Panc1 (cell line): ENCODE results near the gene GIT1. TPM values are rescaled to one million over a fixed set of nuclear protein-coding genes. Genes with fewer than 3 reads are reported as not detected.
"Not testable (repeated sequence)": the region's sequence is repeated elsewhere in the genome, so short reads cannot be mapped to it uniquely, and the experiment has no call there.

Source experiments
- ATAC-seq: fragments of 200-7000 bp; cut with Tn5 transposase; 2 replicates; pipeline ENCODE4 v1.9.1; 2020; ENCODE audit warnings: mild to moderate bottlenecking, moderate library complexity
- BruUV-seq: library from RNA; stranded (reverse); fragments of 400-500 nt; replicated peaks from 2 replicates; lab custom pipeline; 2021; lab: Mats Ljungman, UMichigan
- CTCF ChIA-PET: fragments of 300-600 bp; sonication (Branson Sonifier 250); formaldehyde crosslinking; loops from one replicate; lab custom pipeline; 2022; ENCODE audit warnings: antibody characterized with exemption; lab: Charles Lee
- POLR2A ChIA-PET: fragments of 300-600 bp; sonication (Branson Sonifier 250); formaldehyde crosslinking; loops from one replicate; lab custom pipeline; 2022; ENCODE audit warnings: antibody characterized with exemption; lab: Charles Lee
- DNase-seq: peaks from one replicate; pipeline ENCODE4 v3.0.0-alpha.2; 2010; ENCODE audit warnings: low read depth, low spot score
- H3K27ac ChIP-seq: 2 replicates; pipeline ENCODE4 v1.5.1; 2011; ENCODE audit warnings: mild to moderate bottlenecking, low read length, inconsistent platforms
- H3K27me3 ChIP-seq: fragments of 200-500 bp; sonication (Bioruptor generic); 2 replicates; pipeline ENCODE4 v1.6.0; 2014; ENCODE audit warnings: low read length, inconsistent platforms; ENCODE audit not compliant: control insufficient read depth, insufficient read depth
- H3K36me3 ChIP-seq: fragments of 200-500 bp; sonication (Bioruptor generic); 2 replicates; pipeline ENCODE4 v1.5.1; 2014; ENCODE audit warnings: inconsistent platforms, mild to moderate bottlenecking, low read length, moderate library complexity; ENCODE audit not compliant: control insufficient read depth, insufficient read depth
- H3K4me1 ChIP-seq: 2 replicates; pipeline ENCODE4 v1.5.1; 2011; ENCODE audit warnings: inconsistent platforms, mild to moderate bottlenecking, low read length, moderate library complexity; ENCODE audit not compliant: control insufficient read depth, insufficient read depth
- H3K4me3 ChIP-seq, 2 experiments: 2 replicates each; pipeline ENCODE4 v1.5.1; 2011 to 2012; ENCODE audit warnings: low read depth in 2 of 2, low read length in 2 of 2, mild to moderate bottlenecking in 2 of 2, inconsistent platforms in 1 of 2, moderate library complexity in 1 of 2
- H3K9me3 ChIP-seq: fragments of 200-500 bp; sonication (Bioruptor generic); 2 replicates; pipeline ENCODE4 v1.5.1; 2014; ENCODE audit warnings: low read depth, mild to moderate bottlenecking, inconsistent platforms, low read length, moderate library complexity; ENCODE audit not compliant: control insufficient read depth, insufficient read depth
- CTCF ChIP-seq: fragments of 450-650 bp; IDR thresholded peaks from 2 replicates; pipeline ENCODE4 v1.5.1; 2017; ENCODE audit warnings: mild to moderate bottlenecking
- POLR2AphosphoS5 ChIP-seq: IDR thresholded peaks from 2 replicates; pipeline ENCODE4 v1.6.1; 2012; ENCODE audit warnings: mild to moderate bottlenecking, low read depth, low read length, moderate library complexity
- REST ChIP-seq, 2 experiments: IDR thresholded peaks; 2 replicates each; pipeline ENCODE4 v1.6.1; 2011 to 2012; ENCODE audit warnings: low read depth in 2 of 2, control low read depth in 1 of 2, low read length in 1 of 2, mild to moderate bottlenecking in 1 of 2, moderate library complexity in 1 of 2; ENCODE audit not compliant: insufficient read depth in 1 of 2
- SIN3A ChIP-seq: IDR thresholded peaks from 2 replicates; pipeline ENCODE4 v1.6.1; 2012; ENCODE audit warnings: low read depth, mild to moderate bottlenecking, low read length, moderate library complexity, borderline replicate concordance; ENCODE audit not compliant: insufficient read depth
- TCF7L2 ChIP-seq: IDR thresholded peaks from 2 replicates; pipeline ENCODE4 v1.6.1; 2011; ENCODE audit warnings: mild to moderate bottlenecking, low read depth, low read length, inconsistent platforms
- in situ Hi-C: cut with HindIII; loops from 2 replicates; pipeline ENCODE4 v1.10.0; 2016; ENCODE audit warnings: low sequenced_read_pairs, low pct_unique_long_range_greater_than_20kb
- intact Hi-C: fragments of 100-400 bp; cut with micrococcal nuclease; formaldehyde crosslinking; loops from one replicate; pipeline ENCODE4 v1.10.0; 2022; ENCODE audit not compliant: unreplicated experiment
- total RNA-seq: library from RNA; stranded (reverse); gene quantifications from one replicate; pipeline ENCODE4 v1.2.1, GENCODE V29; 2021; ENCODE audit not compliant: unreplicated experiment

Gene GIT1
- total RNA-seq, 1 experiment from 2014 or later = 94.6 TPM

- BruUV-seq = TSS peak; percentile 55
- Histone ChIP-seq H3K27me3 (no peaks in the 10 kb centered on the region), H3K4me1 (peaks cover 7% of the 10 kb centered on the region), H3K36me3 (no peaks in the 10 kb centered on the region), H3K9me3 (no peaks in the 10 kb centered on the region), H3K27ac (no peak overlapping the region), H3K4me3 (no peak overlapping the region)
- in situ Hi-C loops = no loop called here
- ATAC-seq = no peak
- ChIA-PET POLR2A (interaction anchor here (0.6 kb wide), 1 partner anchor 8 kb away, joined by 3 read pairs; no protein-coding TSS in a partner anchor), CTCF (no interaction called here)
- no peak for TF ChIP-seq REST (IDR thresholded peaks at IDR 0.05; ENCODE audit: insufficient read depth in 1 of 2, low read depth in 2 of 2, low read length in 1 of 2)
- intact Hi-C loops = no loop called here
- no peak for DNase-seq
Measured at GRCh38 chr17:29561554-29562517, 27.6 kb downstream of the GIT1 start.

GRCh38 chr17:29560316-29560715 is 29.1 kb downstream of the GIT1 start:
- H3K27me3 ChIP-seq = no peaks in the 10 kb centered on the region
- no peaks in the 10 kb centered on the region for H3K36me3 ChIP-seq
- TF ChIP-seq SIN3A (no peak), TCF7L2 (no peak), POLR2AphosphoS5 (no peak), CTCF (no peak)
- intact Hi-C loops = no loop called here
- ATAC-seq (no peak), DNase-seq (no peak)
- peaks cover 1% of the 10 kb centered on the region; the same call in 1 of the 2 replicates for H3K4me1 ChIP-seq
- BruUV-seq = no TSS peak
- CTCF ChIA-PET = interaction anchor here (0.5 kb wide), 1 partner anchor 1105 kb away, joined by 5 read pairs; no protein-coding TSS in a partner anchor
- in situ Hi-C loops = no loop called here
- POLR2A ChIA-PET = no interaction called here
- no peaks in the 10 kb centered on the region for H3K9me3 ChIP-seq
- H3K4me3 ChIP-seq = no peak overlapping the region
- H3K27ac ChIP-seq = no peak overlapping the region

DNA sequence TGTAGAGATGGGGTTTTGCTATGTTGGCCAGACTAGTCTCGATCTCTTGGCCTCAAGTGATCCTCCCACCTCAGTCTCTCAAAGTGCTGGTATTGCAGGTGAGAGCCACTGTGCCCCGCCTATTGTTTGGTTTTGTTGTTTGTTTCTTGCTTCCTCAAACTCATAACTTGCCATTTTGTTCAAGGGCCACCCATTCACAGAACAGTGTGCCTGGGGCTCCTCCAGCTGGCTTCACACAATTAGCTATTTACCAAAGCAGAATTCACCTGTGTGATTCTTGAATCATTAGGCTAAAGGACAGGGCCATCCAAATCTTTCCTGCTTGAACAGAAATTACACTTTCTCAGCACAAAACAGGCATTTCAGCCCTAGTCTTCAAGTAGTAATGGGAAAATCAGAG is 29.8 kb downstream of the GIT1 start:
- Histone ChIP-seq H3K36me3 (no peaks in the 10 kb centered on the region), H3K4me1 (no peaks in the 10 kb centered on the region), H3K27me3 (no peaks in the 10 kb centered on the region), H3K4me3 (no peak overlapping the region), H3K27ac (no peak overlapping the region), H3K9me3 (no peaks in the 10 kb centered on the region)
- intact Hi-C loops = no loop called here
- no peak for DNase-seq
- ChIA-PET CTCF (no interaction called here), POLR2A (no interaction called here)
- no TSS peak for BruUV-seq
- in situ Hi-C loops = no loop called here
- no peak for TF ChIP-seq CTCF
- no peak for ATAC-seq

- H3K27ac ChIP-seq, H3K36me3 ChIP-seq, H3K27me3 ChIP-seq, BruUV-seq, DNase-seq, ATAC-seq, H3K4me3 ChIP-seq, in situ Hi-C loops, intact Hi-C loops, CTCF ChIA-PET, H3K4me1 ChIP-seq, H3K9me3 ChIP-seq: not testable (repeated sequence)
- POLR2A ChIA-PET = interaction anchor here (0.6 kb wide), 1 partner anchor 325 kb away, joined by 7 read pairs; no protein-coding TSS in a partner anchor
Measured at GRCh38 chr17:29558139-29558538, 31.3 kb downstream of the GIT1 start.
